Left ventricle myocardium inferior (tissue), 1 donor: Measurements from ENCODE around the gene MRO. TPM values are rescaled to one million over a fixed set of nuclear protein-coding genes. Genes with fewer than 3 reads are reported as not detected.

Experiments
- DNase-seq: peaks from one replicate; pipeline ENCODE4 v3.0.0-alpha.2; 2020
- H3K27ac ChIP-seq: fragments of 200-600 bp; replicated peaks from 2 replicates; pipeline ENCODE4 v1.8.0; 2021
- H3K27me3 ChIP-seq: fragments of 200-600 bp; 2 replicates; pipeline ENCODE4 v1.8.0; 2021; ENCODE audit warnings: low read depth
- H3K36me3 ChIP-seq: fragments of 200-600 bp; 2 replicates; pipeline ENCODE4 v1.8.0; 2021
- H3K4me1 ChIP-seq: fragments of 200-600 bp; 2 replicates; pipeline ENCODE4 v1.8.0; 2021
- H3K4me3 ChIP-seq: fragments of 200-600 bp; 2 replicates; pipeline ENCODE4 v1.8.0; 2021; ENCODE audit warnings: mild to moderate bottlenecking, moderate library complexity
- H3K9me3 ChIP-seq: fragments of 200-600 bp; replicated peaks from 2 replicates; pipeline ENCODE4 v1.8.0; 2021
- CTCF ChIP-seq: fragments of 200-600 bp; IDR thresholded peaks from 2 replicates; pipeline ENCODE4 v1.8.0; 2021; ENCODE audit warnings: antibody characterized with exemption, mild to moderate bottlenecking, borderline replicate concordance
- intact Hi-C: fragments of 100-400 bp; cut with micrococcal nuclease; formaldehyde crosslinking; loops from one replicate; pipeline ENCODE4 v1.11.0; 2022
- total RNA-seq: library from RNA; stranded (reverse); fragmentation: NEBNext Ultra II Directional; extraction: Animal tissue kit (Norgen Biotek cat#: 25700); gene quantifications from one replicate; pipeline ENCODE4 v1.2.1, GENCODE V29; 2021
- donor health status: DM: no; HTN: yes; CAD: no; lungs with severe emphysema.

Gene MRO
- total RNA-seq, 1 donor from 2014 or later = 3.8 TPM

DNA sequence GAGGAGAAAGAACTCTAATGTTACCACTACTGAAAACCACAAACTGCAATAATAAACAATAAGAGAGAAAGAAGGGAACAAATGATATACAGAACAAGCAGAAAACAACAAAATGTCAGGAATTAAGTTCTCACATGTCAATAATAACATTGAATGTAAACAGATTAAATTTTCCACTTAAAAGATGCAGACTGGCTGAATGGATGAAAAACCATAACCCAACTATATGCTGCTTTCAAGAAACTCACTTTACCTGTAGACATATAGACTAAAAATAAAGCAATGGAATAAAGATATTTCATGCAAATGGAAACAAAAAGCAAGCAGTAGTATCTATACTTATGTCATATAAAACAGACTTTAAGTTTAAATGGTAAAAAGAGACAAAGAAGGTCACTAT is 50.4 kb downstream of the MRO start:
- intact Hi-C loops = no loop called here
- DNase-seq = no peak
- H3K9me3 ChIP-seq = peaks cover 38% of the 10 kb centered on the region
- TF ChIP-seq CTCF = no peak
- no peak overlapping the region for H3K27ac ChIP-seq
- peaks cover 4% of the 10 kb centered on the region for H3K27me3 ChIP-seq
- peaks cover 3% of the 10 kb centered on the region for H3K36me3 ChIP-seq
- no peak overlapping the region for H3K4me3 ChIP-seq
- no peaks in the 10 kb centered on the region for H3K4me1 ChIP-seq

DNA sequence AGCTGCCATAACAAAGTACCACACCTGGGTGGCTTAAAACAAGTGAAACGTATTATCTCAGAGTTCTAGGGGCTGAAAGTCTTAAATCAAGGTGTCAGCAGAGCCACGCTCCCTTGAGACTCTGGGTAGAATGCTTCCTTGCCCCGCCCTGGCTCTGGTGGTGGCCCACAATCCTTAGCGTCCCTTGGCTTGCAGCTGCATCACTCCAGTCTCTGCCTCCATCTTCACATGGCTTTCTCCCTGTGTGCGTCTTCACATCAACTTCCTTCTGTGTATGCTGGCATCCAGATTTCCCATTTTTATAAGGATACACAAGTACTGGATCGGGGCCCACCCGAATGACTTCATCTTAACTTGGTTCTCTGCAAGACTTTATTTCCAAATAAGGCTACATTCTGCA is 62.5 kb downstream of the MRO start:
- peaks cover 3% of the 10 kb centered on the region for H3K9me3 ChIP-seq
- no peak for TF ChIP-seq CTCF
- intact Hi-C loops = no loop called here

GRCh38 chr18:50754297-50754696 is 65.5 kb downstream of the MRO start:
- intact Hi-C loops = no loop called here
- Histone ChIP-seq H3K9me3 (peaks cover 3% of the 10 kb centered on the region), H3K36me3 (no peaks in the 10 kb centered on the region), H3K4me1 (no peaks in the 10 kb centered on the region), H3K27me3 (peaks cover 37% of the 10 kb centered on the region), H3K4me3 (no peak overlapping the region), H3K27ac (no peak overlapping the region)
- TF ChIP-seq CTCF = no peak
- DNase-seq = no peak

More for the DNA sequence above, 62.5 kb downstream of the MRO start:
- H3K27me3 ChIP-seq = peaks cover 16% of the 10 kb centered on the region
- no peak overlapping the region for H3K27ac ChIP-seq
- H3K4me3 ChIP-seq = no peak overlapping the region
- no peaks in the 10 kb centered on the region for H3K4me1 ChIP-seq
- H3K36me3 ChIP-seq = no peaks in the 10 kb centered on the region
- no peak for DNase-seq

- intact Hi-C loops = no loop called here
- H3K4me3 ChIP-seq = no peak overlapping the region
- H3K36me3 ChIP-seq = no peaks in the 10 kb centered on the region
- H3K4me1 ChIP-seq = no peaks in the 10 kb centered on the region
- H3K27ac ChIP-seq = no peak overlapping the region
- TF ChIP-seq CTCF = no peak
- H3K9me3 ChIP-seq = peaks cover 3% of the 10 kb centered on the region
- no peak for DNase-seq
- H3K27me3 ChIP-seq = peaks cover 37% of the 10 kb centered on the region
Measured at GRCh38 chr18:50753311-50753710, 66.5 kb downstream of the MRO start.

- intact Hi-C loops = no loop called here
- H3K36me3 ChIP-seq = no peaks in the 10 kb centered on the region
- no peak overlapping the region for H3K27ac ChIP-seq
- no peak for TF ChIP-seq CTCF
- no peak overlapping the region for H3K4me3 ChIP-seq
- no peaks in the 10 kb centered on the region for H3K4me1 ChIP-seq
- no peak for DNase-seq
- peaks cover 44% of the 10 kb centered on the region for H3K27me3 ChIP-seq
- peaks cover 3% of the 10 kb centered on the region for H3K9me3 ChIP-seq
Measured at GRCh38 chr18:50751947-50752346, 67.9 kb downstream of the MRO start.

GRCh38 chr18:50751490-50751889 is 68.3 kb downstream of the MRO start:
- intact Hi-C loops = no loop called here
- H3K27me3 ChIP-seq = peaks cover 44% of the 10 kb centered on the region
- H3K9me3 ChIP-seq = peaks cover 3% of the 10 kb centered on the region
- DNase-seq = no peak
- no peak overlapping the region for H3K4me3 ChIP-seq
- no peak overlapping the region for H3K27ac ChIP-seq
- no peak for TF ChIP-seq CTCF
- no peaks in the 10 kb centered on the region for H3K36me3 ChIP-seq
- no peaks in the 10 kb centered on the region for H3K4me1 ChIP-seq
